RPMI7951 (cell line): Measurements from ENCODE around the gene SH3BP5. TPM values are rescaled to one million over a fixed set of nuclear protein-coding genes. Genes with fewer than 3 reads are reported as not detected.

Source experiments
- DNase-seq: peaks from one replicate; pipeline ENCODE4 v3.0.0-alpha.2; 2012; ENCODE audit warnings: low read depth
- total RNA-seq: library from RNA; depleted of rRNA; stranded (reverse); fragments of >200 nt; shearing (Covaris generic); gene quantifications from 2 replicates; pipeline ENCODE4 v1.2.3, GENCODE V29; 2014

The SH3BP5 gene
- total RNA-seq, 1 experiment from 2014 or later, result 2.4 TPM

DNA sequence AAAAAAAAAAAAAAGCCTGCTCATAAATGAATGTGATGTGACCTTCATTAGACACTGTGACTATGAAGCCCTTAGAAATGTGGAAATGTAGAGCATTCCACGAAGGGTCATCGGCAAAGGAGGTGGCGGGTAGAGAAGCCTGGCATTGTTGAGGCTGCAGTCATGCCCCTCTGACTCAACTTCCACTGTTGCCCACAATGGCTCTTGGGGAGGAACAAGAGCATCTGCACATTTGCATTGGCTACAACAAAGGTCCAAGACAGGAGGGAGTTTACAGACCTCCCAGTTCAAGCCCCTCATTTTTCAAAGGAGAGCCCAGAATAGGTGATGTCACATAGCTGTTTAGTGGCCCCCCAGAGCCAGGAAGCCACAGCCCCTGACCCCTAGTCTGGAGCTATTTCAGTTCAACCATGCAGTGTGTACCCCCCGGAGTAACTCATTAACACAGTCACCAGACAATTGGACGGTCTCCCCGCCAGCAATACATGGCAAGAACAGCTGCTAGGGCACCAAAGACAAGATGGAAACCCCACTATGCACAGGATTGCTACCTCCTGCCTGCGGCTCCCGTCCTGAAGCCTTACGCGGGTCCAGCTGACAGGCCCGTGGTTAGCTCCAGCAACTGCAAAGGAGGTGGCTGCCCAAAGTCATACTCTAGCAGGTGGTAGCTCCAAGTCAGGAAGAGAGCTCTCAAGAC is 56.2 kb downstream of the SH3BP5 start:
- peak; percentile 38 for DNase-seq

DNA sequence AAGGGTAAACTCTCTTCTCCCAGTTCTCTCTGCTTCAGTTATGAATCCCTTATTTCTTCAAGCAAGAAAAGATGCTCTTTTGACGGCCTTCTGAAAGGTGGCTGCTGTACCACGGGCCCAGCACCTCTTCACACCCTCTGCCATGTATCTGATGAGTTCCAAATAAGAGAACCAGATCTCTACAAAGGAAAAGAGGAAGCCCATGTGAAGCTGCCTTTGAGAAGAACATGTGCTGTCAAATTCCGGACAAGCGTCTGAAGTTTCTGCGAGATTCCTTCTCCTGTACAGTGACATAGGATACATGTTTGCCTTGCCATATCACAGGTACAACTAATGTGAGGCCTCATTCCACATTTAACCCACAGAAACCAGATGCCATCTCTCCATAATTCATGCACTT is 59.2 kb downstream of the SH3BP5 start:
- DNase-seq, result no peak

DNA sequence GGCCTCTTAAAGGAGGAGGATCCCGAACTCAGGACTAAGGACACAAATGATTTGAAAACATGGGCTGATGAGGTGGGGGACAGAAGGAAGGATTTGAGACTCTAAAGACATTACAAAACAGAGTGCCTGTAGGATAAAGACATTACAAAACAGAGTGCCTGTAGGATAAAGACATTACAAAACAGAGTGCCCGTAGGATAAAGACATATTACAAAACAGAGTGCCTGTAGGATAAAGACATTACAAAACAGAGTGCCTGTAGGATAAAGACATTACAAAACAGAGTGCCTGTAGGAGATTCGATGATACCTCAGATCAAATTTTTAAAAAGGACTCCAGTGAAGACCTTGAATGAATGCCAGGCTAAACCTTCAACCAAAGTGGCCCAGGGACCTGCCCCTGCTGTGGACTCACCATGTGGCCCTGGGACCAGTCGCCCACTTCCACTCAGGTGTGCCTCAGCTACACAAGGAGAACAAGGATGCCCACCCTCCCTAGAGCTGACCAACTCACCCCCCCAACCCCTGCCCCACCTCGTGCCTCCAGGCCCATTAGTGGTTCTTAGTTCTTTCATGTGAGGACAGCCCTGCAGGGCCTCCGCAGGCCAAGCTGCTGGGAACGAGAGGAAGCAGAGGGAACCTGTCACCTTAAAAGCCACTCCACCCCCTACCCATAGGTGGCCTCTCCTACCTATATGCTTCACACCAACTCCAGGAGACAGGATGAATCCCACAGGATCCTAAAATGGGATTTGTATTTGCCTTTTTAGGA is 59.8 kb downstream of the SH3BP5 start:
- no peak for DNase-seq

DNA sequence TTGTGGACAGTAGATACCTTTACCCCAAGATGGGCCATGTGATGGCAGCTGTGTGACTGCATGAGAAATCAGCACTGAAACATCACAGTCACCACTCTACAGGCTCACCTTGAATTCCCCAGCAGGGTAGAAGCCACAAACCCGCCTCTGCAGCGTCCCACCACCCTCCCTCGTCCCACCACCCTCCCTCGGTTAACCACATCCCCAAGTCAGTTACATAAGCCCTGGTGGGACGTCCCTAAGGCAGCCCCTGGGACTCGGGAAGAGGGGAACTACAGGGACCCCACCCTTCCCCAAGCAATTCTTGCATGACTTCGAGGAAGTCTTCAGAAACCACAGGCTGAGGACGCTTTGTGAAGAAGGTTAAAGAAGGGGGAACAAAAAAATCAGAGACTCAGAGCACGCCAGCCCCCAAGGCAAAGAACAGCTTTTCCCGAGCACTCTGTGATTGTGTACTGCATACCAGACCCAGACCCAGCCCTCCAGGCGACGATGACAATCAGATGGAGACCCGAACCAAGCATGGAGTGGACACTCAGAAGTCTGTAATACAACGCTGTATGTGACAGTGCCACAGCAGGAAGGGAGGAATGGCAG is 60.5 kb downstream of the SH3BP5 start:
- no peak for DNase-seq

DNA sequence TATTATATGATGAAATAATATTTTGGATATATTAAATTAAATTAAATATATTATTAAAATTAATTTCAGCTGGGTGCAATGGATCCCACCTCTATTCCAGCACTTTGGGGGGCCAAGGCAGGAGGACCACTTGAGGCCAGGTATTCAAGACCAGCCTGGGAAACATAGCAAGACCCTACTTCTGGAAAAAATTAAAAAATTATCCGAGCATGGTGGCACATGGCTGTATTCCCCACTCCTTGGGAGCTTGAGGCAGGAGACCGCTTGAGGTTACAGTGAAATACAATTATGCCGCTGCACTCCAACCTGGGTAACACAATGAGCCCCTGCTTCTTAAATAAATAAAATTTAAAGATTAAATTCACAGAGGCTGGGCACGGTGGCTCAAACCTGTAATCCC is 61.4 kb downstream of the SH3BP5 start:
- no peak for DNase-seq

DNA sequence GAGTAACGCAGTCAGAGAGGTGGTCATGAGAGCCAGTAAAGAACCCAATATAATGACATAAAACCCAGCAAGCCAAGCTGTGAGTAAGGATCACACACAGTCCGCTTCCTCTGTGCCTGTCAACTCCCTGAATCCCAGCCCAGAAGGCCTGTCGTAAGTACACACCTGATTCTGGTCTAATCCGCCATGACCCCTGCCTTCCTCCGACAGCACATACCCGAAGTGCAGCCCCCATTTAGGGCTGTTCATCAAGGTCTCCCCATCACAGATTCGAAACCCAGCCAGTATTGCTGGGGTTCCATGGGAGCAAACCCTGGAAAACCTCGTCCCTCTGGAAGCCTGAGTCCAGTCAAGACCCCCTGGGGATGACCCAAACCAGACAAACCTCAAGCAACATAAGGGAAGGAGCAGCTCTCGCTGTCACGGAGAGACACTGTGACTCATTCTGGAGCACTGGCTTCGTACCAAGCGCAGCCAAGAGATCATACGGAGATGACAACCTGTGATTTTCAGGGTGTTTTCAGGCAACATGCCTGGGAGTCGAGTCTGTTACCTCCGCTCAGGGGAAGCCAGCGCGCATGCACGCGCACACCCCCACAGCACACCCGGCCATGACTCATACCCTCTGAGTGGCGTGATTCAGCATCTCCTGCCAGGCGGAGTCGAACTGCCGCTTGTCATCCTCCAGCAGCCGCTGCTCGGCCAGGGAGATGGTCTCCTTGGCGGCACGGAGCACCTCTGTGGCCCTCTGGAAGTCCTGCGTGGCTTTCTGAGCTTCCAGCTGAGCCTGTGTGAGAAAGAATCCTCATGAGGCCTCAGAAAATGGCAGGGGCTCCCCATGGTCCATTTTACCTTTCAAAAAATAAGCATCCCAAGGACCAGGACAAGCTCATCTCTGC is 63.0 kb downstream of the SH3BP5 start:
- peak; percentile 94 for DNase-seq

DNA sequence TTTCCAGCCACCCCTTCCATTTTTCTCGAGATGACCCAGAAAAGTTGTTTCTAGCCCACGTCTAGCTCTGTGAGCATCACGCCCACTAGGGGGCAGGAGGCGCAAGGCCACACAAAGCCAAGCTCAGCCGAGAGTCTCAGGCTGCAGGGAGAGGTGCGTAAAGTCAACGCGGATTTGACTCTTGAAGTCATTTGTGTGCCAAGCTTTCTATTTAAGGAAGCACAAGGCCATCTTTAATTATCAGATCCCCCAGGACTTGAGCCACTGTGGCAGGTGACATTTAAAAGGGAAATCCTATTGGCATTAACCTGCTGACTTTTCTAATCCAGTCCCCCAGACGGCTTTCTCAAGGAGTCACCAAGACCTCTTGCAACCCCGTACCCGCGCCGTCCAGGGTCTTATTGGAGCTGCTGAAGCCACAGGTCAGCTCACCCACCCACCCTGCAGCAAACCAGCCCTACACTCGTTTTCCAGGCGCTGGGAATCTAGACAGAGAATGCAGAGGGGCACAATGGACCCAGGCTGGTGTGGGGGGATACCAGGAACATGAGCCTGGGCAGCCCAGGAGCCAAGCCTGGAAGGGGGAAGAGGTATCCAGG is 64.3 kb downstream of the SH3BP5 start:
- DNase-seq, result peak; percentile 79

DNA sequence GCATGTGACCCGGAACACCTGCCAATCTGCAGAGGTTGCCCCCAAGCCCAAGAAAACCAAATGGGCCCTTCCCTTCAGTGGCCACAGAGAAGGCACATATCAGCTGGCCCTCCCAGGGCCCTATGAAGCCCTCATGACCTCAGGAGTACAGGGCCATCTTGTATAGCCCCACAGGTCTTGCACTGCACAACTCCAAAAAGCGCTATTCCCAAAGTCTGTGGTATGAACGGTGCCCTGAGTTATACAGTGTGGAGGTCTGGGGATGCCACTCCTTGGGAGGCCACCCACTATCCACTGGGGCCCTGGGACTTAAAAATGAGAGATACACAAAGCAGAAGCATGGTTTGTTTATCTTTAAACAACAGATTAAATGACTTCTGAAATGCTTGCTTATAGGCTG is 64.9 kb downstream of the SH3BP5 start:
- no peak for DNase-seq

DNA sequence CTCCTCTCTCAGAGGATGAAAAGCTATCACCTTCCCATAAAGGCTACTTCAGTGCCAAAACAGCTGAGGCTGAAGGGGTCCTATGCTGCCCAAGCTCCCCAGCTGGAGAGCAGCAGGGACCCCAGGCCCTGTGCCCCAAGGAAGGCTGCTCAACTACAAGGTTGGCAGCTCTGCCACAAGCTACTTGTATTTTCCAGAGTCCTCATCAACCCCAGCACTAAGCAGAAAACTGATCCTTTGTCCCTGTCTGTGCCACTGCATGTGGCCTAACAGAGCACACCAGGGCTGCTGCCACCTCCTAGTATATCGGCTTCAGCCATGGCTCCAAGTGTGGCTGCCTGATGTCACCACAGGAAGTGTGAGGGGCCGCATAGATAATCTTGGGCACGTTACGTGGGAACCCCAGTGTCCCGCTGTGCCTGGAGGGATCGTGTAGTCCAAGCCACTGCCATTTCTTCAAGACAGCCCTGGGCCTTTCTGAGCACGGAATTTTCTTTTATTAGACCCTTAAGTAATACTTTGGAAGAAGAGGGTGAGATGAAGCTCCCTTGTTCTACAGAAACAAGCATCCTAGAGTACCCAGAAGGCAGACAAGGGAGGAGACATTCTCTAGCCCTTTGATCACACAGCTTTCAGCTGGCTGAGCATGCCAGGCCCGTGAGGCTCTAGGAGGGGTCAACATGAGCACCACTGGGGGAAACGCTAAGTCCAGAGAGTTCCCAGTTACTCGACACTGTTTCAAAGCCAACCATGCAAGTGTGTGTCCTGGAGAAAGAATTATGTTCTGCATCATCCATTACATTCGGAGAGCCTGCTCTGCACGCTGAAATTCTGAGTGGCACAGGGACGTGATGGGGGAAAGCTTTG is 65.6 kb downstream of the SH3BP5 start:
- DNase-seq, result no peak

DNA sequence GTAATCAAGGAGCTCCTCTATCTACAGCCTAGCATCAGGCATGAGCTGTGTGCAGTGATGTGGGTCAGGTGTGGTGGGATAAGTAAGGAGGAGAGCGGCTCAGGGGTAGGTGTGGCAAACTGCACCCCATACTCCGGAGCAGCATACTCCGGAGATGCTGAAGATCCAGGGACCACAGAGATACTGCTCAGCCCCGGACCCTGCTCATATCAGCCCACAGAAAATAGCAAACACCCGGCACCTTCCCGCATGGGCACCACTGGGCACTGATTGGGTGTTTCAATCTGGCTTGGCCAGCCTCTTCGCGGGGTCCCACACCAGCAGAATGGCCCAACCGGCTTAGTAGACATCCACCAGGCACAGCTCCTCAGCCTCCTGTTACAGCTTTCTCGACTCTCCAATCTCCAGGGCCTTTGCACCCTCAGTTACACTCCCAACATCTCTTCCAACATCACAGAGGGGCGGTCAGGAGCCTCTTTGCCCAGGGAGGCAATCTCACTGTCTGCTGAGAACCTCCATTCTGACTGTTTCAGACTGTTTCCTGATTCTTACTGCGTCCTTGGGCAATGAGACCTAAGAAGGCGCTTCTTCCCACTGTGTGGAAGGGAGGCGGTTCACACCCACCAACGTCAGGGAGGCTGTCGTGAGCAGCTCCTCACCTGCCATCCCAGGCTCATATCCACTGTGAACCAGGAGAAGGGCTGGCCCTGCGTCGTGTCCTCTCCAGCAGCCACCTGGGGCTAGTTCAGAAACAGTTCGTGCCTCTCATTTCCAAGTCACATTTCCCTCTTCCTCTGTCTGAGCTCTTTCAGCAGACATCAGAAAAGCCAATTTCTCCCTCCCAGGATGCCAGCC is 66.5 kb downstream of the SH3BP5 start:
- no peak for DNase-seq

DNA sequence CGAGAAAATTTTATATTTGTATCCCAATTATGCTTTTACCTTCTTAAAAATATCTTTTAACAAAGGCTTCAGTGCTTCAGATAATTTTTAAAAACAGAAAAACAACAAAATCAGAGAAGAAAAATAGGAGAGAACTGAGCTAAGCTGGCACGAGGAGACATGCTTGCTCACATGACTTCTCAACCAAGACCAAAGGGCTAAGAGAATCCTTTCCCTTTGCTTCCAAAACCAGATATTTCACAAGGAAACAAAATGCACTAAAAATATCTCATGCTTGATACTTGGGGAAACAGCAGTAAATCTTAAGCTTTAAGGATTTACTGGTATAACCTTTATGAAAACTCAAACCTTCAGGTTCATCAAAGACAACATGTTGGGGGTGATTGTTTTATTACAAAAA is 67.9 kb downstream of the SH3BP5 start:
- DNase-seq, result no peak

DNA sequence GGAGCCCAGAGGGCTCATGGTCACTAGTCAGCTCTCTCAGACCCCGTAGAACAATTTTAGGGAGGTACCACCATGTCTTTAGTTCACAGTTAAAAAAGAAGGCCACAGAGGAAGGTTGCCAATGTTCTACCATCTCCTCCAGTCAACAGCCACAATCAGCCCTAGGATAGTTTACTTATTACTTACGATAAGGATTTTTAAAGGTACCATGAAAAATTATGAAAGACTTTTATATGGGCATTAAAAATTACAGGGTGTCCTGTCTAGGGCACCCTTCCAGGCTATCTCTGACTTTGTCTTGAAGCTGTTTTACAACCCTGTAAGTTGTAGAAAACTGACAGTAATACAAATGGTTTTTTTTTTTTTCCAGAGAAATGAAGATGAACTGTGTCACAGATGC is 68.5 kb downstream of the SH3BP5 start:
- DNase-seq, result no peak

DNA sequence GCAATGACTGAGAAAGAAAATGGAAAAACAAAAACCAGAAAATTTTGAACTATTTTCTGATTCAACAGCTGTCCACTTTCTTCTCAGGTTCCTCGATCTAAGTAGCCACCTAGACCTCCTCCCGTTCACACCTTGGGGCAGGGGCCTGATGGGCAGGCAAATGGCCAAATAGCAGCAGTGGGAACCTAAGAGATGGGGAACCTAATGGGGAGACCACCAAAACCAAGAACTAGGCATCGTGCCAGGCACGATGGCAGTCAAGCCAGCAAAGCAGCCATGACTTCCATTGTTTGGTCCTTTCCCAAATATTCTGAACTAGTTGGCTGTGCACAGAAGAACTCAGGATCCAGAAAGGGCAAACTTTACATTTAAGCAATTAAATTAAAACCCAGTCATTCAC is 69.3 kb downstream of the SH3BP5 start:
- DNase-seq, result no peak

DNA sequence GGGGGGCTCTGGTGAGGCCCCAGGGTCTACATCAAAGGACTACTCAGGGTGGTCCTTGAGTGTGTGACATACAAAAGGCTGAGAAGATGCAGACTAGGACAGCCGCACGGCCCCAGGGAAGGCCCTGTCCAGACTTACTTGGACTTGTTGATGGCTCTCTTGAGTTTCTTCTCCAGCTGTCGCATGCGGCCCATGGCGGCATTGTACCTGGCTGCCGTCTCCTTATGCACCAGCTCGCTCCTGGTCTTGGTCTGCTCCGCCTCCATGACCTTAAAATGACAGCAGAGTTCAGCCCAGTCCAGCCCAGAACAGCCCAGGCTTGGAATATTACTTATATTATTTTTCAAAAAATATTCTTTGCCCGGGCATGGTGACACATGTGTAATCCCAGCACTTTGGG is 70.4 kb downstream of the SH3BP5 start:
- no peak for DNase-seq

DNA sequence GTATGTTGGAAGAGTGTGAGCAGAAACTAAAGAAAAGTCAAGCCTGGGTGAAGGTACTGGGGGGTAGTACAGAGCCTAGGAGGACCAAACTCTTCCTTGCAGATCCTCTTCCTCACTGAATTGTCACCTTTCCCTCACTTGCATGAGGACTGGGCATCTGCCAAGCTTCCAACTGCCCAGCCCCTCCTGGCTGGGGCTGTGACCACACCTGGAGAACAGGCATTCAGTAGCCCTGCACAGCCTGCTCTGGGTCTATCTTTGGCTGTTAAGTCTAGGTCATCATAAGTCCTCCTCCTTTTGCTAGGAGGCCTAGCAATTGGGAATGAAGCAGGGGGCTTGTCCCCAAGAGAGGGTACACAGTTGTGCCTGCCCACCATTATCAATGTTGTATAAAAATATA is 71.1 kb downstream of the SH3BP5 start:
- no peak for DNase-seq

DNA sequence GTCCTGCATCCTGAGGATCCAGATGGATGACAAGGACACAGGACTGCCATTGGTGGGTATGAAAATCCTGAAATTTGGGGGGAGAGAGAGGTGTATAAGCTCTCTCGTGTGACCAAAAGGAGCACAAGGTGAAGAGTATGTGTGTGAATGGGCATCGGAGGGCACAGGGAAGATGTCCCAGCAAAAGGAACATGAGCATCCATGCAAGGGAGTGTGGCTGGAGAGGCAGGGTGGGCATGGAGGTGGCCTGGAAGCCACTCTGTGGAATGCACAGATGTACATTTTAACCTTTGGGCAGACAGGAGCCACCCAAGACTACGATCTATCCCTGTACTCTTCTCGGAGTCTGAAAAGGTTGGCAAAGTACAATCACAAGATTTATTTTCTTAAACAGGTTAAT is 71.9 kb downstream of the SH3BP5 start:
- DNase-seq, result no peak

DNA sequence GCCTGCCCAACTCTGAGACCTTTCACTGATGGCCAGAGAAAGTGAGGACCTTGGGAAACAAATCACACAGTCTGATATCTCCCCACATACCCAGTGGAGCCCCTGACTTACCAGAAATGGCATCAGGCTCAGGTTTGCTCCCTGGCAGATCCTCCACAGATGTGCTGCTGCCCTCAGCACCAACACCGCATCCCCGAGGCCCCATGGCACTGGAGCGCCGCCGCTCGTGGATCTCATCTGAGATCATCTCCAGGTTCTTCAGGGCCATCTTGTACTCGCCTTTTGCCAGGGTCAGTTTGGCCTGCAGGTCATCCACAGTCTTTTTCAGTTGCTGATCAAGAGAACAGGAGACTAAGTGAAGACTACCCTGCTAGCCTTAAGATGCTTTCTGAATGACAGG is 73.7 kb downstream of the SH3BP5 start:
- DNase-seq, result no peak

DNA sequence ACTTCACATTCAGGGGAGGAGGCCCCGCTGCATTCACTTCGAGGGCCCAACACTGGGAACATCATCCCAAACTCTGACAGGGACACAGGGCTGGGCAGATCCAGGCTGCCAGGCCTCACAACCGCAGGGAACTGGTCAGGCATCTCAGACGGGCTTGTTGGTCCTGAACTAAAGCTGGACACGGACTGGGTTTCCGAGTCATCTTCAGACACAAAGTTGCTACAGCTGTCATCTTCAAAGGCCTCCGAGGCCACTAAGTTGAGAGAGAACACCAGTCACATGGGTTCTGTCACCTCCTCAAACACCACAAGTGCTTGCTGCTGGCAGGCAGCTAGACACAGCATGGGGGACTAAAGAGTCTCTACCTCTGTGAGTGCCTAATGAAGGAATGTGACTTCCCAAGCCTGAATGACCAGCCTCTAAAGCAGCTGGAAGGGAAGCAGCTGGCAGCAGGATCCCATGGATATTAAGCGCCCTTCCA is 75.5 kb downstream of the SH3BP5 start:
- no peak for DNase-seq

DNA sequence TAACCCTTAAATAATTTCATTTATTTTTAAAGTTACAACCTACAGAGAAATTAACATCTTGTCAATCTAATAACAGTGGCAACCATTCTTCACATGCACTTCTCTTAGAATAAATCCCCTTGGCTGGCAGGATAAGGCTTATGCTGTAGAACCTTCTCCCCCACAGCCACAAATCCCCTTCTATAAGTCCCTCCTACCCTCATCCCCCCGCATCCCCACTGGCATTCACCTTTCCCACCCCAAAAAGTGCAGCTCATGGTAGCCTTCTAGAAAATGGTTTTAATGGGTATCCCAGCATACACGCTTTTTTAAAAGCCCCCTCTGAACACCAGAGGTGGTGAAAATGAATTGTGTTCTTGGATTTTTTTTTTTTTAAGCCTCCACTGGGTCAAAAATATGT is 77.2 kb downstream of the SH3BP5 start:
- no peak for DNase-seq
